Colonic mucosa (tissue), 4 donors: ENCODE measurements around the gene SLCO3A1. TPM values are rescaled to one million over a fixed set of nuclear protein-coding genes. Genes with fewer than 3 reads are reported as not detected.

ENCODE experiments used
- DNase-seq: peaks from one replicate; pipeline ENCODE4 v3.0.0-alpha.2; 2020
- H3K27ac ChIP-seq: fragments of 200-600 bp; one replicate; pipeline ENCODE4 v1.8.0; 2021
- H3K27me3 ChIP-seq: fragments of 200-600 bp; one replicate; pipeline ENCODE4 v1.8.0; 2021
- H3K36me3 ChIP-seq: fragments of 200-600 bp; one replicate; pipeline ENCODE4 v1.8.0; 2021
- H3K4me1 ChIP-seq: fragments of 200-600 bp; one replicate; pipeline ENCODE4 v1.8.0; 2021; ENCODE audit warnings: mild to moderate bottlenecking
- H3K4me3 ChIP-seq: fragments of 200-600 bp; one replicate; pipeline ENCODE4 v1.8.0; 2021
- H3K9ac ChIP-seq, 2 donors: one replicate each; pipeline ENCODE4 v1.7.0; 2013; ENCODE audit warnings: control low read depth in 2 of 2, low read depth in 2 of 2, low read length in 2 of 2
- H3K9me3 ChIP-seq: fragments of 200-600 bp; one replicate; pipeline ENCODE4 v1.8.0; 2021
- intact Hi-C: fragments of 100-400 bp; cut with DNase I; formaldehyde crosslinking; loops from one replicate; pipeline ENCODE4 v1.14.1; 2022
- total RNA-seq, 2 donors: library from RNA; stranded (reverse); fragmentation: NEBNext Ultra II Directional in 1 of 2; extraction: Animal tissue kit (Norgen Biotek cat#: 25700) in 1 of 2; gene quantifications; one replicate each; pipeline ENCODE4 v1.2.1, GENCODE V29; 2021
- TF ChIP-seq, protein P1 (sequence below): fragments of 200-600 bp; IDR thresholded peaks from one replicate; pipeline ENCODE4 v1.8.0; 2022; ENCODE audit warnings: antibody characterized with exemption, mild to moderate bottlenecking
- donor health status: healthy.
- donor health status: DM: no; HTN: no; CAD: no.
- donor health status: DM: no; HTN: no; CAD: no.

SLCO3A1 gene
- total RNA-seq, 2 donors from 2014 or later: 11.4 to 24.6 TPM

DNA sequence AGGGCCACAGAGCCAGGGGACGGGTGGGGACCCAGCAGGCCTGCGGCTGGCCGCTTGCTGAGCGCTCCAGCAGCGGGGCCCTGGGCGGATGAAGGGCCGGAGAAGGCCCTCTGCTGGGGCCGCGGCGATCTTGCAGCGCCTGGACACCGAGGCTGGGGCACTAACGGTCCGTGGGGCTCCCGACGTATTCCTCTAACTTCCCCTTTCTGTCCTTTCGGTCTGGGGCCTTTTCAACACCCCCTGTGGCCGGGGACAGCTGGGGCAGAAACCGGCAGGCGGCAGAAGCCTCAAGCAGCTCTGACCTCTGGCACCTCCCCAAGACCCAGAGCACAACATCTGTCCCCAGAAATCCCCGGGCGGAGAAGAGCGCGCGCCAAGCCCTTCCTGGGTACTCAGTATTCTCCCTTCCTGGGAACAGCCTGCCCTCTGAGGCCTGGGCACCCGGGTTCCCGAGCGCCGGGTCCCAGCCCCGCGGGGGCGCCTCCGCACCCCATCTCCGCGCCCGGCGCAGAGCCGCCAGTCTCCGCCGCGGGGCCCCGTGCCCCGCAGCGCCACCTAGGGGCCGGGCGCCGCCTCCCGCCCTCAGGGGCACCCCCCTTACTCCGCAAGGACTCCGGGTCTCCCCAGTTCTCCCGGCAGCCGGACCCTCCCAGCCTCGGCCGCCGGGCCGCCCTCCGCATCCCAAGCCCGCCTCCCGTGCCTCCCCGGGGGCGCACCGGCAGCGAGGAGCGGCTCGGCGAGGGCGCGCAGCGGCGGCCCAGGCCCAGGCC is 582 bp upstream of the SLCO3A1 start:
- TF ChIP-seq, protein P1, sequence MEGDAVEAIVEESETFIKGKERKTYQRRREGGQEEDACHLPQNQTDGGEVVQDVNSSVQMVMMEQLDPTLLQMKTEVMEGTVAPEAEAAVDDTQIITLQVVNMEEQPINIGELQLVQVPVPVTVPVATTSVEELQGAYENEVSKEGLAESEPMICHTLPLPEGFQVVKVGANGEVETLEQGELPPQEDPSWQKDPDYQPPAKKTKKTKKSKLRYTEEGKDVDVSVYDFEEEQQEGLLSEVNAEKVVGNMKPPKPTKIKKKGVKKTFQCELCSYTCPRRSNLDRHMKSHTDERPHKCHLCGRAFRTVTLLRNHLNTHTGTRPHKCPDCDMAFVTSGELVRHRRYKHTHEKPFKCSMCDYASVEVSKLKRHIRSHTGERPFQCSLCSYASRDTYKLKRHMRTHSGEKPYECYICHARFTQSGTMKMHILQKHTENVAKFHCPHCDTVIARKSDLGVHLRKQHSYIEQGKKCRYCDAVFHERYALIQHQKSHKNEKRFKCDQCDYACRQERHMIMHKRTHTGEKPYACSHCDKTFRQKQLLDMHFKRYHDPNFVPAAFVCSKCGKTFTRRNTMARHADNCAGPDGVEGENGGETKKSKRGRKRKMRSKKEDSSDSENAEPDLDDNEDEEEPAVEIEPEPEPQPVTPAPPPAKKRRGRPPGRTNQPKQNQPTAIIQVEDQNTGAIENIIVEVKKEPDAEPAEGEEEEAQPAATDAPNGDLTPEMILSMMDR: peak; percentile 55
- Histone ChIP-seq H3K36me3 (no peaks in the 10 kb centered on the region), H3K9me3 (no peaks in the 10 kb centered on the region), H3K4me3 (peak overlapping the region; percentile 68), H3K4me1 (no peaks in the 10 kb centered on the region), H3K27me3 (no peaks in the 10 kb centered on the region), H3K9ac (peak overlapping the region; percentile 84 to 87), H3K27ac (peak overlapping the region; percentile 77)
- intact Hi-C loops: loop anchor here (5.0 kb wide), 2 partner anchors 224 to 551 kb away; no protein-coding TSS in a partner anchor
- peak; percentile 75 for DNase-seq

DNA sequence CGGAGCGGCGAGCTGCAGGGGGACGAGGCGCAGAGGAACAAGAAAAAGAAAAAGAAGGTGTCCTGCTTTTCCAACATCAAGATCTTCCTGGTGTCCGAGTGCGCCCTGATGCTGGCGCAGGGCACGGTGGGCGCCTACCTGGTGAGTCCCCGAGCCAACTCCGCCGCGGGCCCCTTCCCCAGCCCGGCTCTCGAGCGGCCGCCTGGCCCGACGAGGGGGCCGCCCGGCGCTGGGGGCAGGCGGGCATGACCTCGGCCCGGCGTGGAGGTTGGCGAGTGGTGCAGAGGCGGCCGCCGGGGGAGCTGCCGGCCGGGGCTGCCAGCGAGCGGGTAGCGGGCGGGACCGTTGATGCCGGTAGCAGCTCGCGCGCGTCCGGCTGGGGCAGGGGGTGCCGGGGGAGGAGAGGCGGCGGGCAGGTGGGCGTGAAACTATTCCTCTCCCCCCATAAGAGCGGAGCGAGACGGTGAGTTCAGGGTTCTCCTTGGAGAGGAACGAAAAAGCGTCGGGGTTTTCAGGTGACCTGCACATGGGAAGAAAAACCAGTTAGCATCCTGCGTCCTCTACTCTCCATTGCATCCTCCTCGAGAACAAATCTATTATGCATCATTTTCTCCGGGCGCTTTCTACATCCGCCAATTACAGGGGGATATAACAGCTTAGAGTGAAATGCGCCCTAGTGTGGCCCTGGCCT is 585 bp downstream of the SLCO3A1 start:
- H3K27ac ChIP-seq: peak overlapping the region; percentile 77
- no peaks in the 10 kb centered on the region for H3K4me1 ChIP-seq
- TF ChIP-seq, protein P1: no peak
- H3K27me3 ChIP-seq: no peaks in the 10 kb centered on the region
- H3K9me3 ChIP-seq: no peaks in the 10 kb centered on the region
- H3K9ac ChIP-seq: peak overlapping the region; percentile 32 to 87
- intact Hi-C loops: loop anchor here (5.0 kb wide), 2 partner anchors 223 to 552 kb away; no protein-coding TSS in a partner anchor
- peak overlapping the region; percentile 68 for H3K4me3 ChIP-seq
- no peaks in the 10 kb centered on the region for H3K36me3 ChIP-seq
- DNase-seq: peak; percentile 51

DNA sequence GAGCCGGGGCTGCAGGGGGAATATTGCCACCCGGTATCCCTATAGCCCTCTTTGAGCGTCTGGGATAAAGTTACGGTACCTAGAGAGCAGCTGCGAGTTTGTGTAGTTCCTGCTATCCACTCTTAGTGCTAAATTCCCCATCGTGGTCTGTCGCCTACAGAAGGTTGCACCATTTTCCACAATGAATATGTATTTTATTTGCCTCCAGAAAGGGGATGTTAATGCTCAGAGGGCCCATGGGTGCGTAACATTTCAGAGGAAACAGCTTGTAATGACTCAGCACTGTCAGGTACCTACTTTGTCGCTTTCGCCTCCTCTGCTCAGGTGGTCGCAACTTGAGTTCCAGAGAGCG is 1.1 kb downstream of the SLCO3A1 start:
- Histone ChIP-seq H3K4me3 (peak overlapping the region; percentile 68), H3K27me3 (no peaks in the 10 kb centered on the region), H3K9ac (peak overlapping the region in 1 of 2 donors; percentile 32), H3K36me3 (no peaks in the 10 kb centered on the region), H3K27ac (peak overlapping the region; percentile 77), H3K4me1 (no peaks in the 10 kb centered on the region), H3K9me3 (no peaks in the 10 kb centered on the region)
- DNase-seq: no peak
- intact Hi-C loops: loop anchor here (5.0 kb wide), 2 partner anchors 223 to 552 kb away; no protein-coding TSS in a partner anchor
- TF ChIP-seq, protein P1: no peak

DNA sequence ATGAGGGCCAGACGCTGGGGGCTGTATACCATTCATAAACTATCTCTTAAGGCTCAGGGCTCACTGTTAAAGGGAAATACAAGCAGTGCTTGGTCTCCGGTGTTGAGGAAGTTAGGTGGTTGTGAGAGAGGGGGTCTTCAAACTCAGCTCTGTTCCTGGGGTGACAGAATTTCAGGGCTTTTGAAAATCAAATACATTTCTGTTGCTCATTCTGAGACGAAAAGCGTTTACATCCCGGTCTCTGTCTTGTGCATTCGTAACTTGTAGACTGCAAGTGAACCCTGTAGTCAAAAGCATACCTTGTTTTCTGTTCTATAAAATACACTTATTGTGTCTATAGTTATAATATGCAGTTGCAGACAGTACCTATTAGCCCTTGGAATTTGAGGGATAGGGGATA is 1.7 kb downstream of the SLCO3A1 start:
- intact Hi-C loops: no loop called here
- no peaks in the 10 kb centered on the region for H3K4me1 ChIP-seq
- H3K9me3 ChIP-seq: no peaks in the 10 kb centered on the region
- no peaks in the 10 kb centered on the region for H3K36me3 ChIP-seq
- peak overlapping the region; percentile 68 for H3K4me3 ChIP-seq
- no peak for DNase-seq
- no peaks in the 10 kb centered on the region for H3K27me3 ChIP-seq
- H3K9ac ChIP-seq: peak overlapping the region in 1 of 2 donors; percentile 32
- no peak overlapping the region for H3K27ac ChIP-seq
- TF ChIP-seq, protein P1: no peak

DNA sequence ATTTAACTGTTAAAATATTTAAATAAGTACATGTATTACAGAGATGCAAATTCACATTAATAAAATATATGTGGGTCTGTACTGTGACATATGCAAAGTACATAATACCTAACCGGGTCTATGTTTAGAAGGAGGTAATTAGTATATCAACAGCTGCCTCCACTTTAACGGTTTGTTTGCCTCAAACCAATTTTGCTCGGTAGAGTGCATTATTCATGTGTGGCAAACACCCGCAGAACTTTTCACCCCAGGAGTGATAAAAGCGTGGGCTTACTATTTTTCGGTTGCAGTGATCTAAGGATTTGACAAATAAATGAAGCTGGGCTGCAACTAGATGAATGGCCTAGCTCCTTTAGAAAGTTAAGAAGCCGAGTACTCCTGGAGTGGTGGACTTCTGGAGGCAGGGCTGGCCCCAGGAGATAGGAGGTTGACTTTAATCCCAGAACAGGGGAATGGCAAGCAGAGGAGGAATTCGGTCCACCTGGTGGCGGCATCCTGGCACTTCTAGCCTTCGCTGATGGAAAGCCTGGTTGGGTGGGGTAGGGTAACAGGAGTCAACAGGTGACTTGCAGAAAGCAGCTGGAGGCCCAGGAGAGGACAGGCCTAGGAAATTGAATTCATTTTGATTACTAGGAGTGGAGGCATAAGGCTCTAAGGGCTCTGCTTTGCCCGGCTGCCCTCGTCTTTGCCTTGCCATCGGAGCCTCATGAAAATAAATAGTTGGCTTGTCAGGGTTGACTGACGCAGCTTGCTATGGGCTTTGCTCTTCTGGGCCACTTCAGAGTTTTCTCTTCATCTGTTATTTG is 2.4 kb downstream of the SLCO3A1 start:
- Histone ChIP-seq H3K4me3 (no peak overlapping the region), H3K36me3 (no peaks in the 10 kb centered on the region), H3K4me1 (no peaks in the 10 kb centered on the region), H3K27ac (peak overlapping the region; percentile 15), H3K9me3 (no peaks in the 10 kb centered on the region), H3K27me3 (no peaks in the 10 kb centered on the region), H3K9ac (peak overlapping the region in 1 of 2 donors; percentile 32)
- intact Hi-C loops: no loop called here
- DNase-seq: peak; percentile 88
- TF ChIP-seq, protein P1: peak; percentile 38
